GM18867 (cell line): Measurements from ENCODE around the gene GPR35.
"Not testable (repeated sequence)": the region's sequence is repeated elsewhere in the genome, so short reads cannot be mapped to it uniquely, and the experiment has no call there.

Source experiments
- ATAC-seq: cut with Tn5 transposase; IDR thresholded peaks from one replicate; pipeline ENCODE4 v1.9.1; 2021; ENCODE audit warnings: mild to moderate bottlenecking, moderate library complexity; ENCODE audit not compliant: unreplicated experiment

Gene GPR35

GRCh38 chr2:240650254-240650965 lies 25.1 kb downstream of the GPR35 start:
- no peak for ATAC-seq

GRCh38 chr2:240651185-240651584 lies 25.9 kb downstream of the GPR35 start:
- no peak for ATAC-seq

- ATAC-seq, result no peak
Observed at GRCh38 chr2:240655931-240656886, 30.9 kb downstream of the GPR35 start.

GRCh38 chr2:240659883-240660282 lies 34.6 kb downstream of the GPR35 start:
- not testable (repeated sequence) for ATAC-seq

- no peak for ATAC-seq
Observed at GRCh38 chr2:240662681-240663080, 37.4 kb downstream of the GPR35 start.

- ATAC-seq, result no peak
Observed at GRCh38 chr2:240663546-240664190, 38.4 kb downstream of the GPR35 start.

- no peak for ATAC-seq
Observed at GRCh38 chr2:240664622-240665021, 39.3 kb downstream of the GPR35 start.

- ATAC-seq, result no peak
Observed at GRCh38 chr2:240670402-240670801, 45.1 kb downstream of the GPR35 start.

GRCh38 chr2:240670950-240671349 lies 45.7 kb downstream of the GPR35 start:
- no peak for ATAC-seq

GRCh38 chr2:240672076-240672700 lies 46.9 kb downstream of the GPR35 start:
- ATAC-seq, result no peak

GRCh38 chr2:240672701-240673190 lies 47.5 kb downstream of the GPR35 start:
- no peak for ATAC-seq

GRCh38 chr2:240674461-240675184 lies 49.3 kb downstream of the GPR35 start:
- ATAC-seq, result not testable (repeated sequence)

GRCh38 chr2:240675345-240675744 lies 50.1 kb downstream of the GPR35 start:
- ATAC-seq, result not testable (repeated sequence)

GRCh38 chr2:240678043-240678442 lies 52.8 kb downstream of the GPR35 start:
- ATAC-seq, result not testable (repeated sequence)

- ATAC-seq, result not testable (repeated sequence)
Observed at GRCh38 chr2:240678909-240679308, 53.6 kb downstream of the GPR35 start.

GRCh38 chr2:240680185-240680584 lies 54.9 kb downstream of the GPR35 start:
- not testable (repeated sequence) for ATAC-seq
